ENCODE measurements around the gene C2orf92. TPM values are rescaled to one million over a fixed set of nuclear protein-coding genes. Genes with fewer than 3 reads are reported as not detected.
"Not testable (repeated sequence)": the region's sequence is repeated elsewhere in the genome, so short reads cannot be mapped to it uniquely, and the experiment has no call there.

Gene C2orf92
- total RNA-seq = 1 to 10 TPM; 3.0 to 3.1 TPM

DNA sequence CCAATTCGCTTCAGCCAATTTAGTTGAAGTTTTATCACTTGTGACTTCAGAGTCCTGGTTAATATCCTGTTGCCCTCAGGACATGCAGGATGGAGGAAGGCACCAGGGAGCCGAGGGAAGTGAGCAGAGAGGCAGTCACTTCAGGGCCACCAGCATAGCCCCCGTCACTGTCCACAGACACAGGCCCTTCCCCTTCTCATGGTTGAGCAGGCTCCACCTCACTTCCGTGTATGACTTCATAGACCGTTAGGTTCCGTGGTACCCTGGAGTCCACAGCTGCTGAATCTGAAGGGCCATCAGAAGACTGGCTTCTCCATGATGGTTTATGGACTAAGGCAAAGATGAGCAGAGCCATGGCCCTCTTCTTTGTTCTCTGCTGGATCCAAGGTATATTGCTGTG is at the start of gene C2orf92:
TSS of gene C2orf92 (plus strand) at position 266 of the 400 bp plus-strand sequence. CDS start at position 342, 76 bp downstream.
- H3K9me3 ChIP-seq = no peaks in the 10 kb centered on the region
- no peak within 1 kb of the TSS for H3K27ac ChIP-seq
- no peak within 1 kb of the TSS for H3K4me3 ChIP-seq
- H3K27me3 ChIP-seq = no peaks in the 10 kb centered on the region
- H3K36me3 ChIP-seq = no peaks in the 10 kb centered on the region
- peaks cover 0 to 7% of the 10 kb centered on the region in 2 donors for H3K4me1 ChIP-seq
- no peak for DNase-seq (ENCODE audit: low spot score)
- TF ChIP-seq, protein P1, sequence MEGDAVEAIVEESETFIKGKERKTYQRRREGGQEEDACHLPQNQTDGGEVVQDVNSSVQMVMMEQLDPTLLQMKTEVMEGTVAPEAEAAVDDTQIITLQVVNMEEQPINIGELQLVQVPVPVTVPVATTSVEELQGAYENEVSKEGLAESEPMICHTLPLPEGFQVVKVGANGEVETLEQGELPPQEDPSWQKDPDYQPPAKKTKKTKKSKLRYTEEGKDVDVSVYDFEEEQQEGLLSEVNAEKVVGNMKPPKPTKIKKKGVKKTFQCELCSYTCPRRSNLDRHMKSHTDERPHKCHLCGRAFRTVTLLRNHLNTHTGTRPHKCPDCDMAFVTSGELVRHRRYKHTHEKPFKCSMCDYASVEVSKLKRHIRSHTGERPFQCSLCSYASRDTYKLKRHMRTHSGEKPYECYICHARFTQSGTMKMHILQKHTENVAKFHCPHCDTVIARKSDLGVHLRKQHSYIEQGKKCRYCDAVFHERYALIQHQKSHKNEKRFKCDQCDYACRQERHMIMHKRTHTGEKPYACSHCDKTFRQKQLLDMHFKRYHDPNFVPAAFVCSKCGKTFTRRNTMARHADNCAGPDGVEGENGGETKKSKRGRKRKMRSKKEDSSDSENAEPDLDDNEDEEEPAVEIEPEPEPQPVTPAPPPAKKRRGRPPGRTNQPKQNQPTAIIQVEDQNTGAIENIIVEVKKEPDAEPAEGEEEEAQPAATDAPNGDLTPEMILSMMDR (IDR thresholded peaks at IDR 0.05) = no peak

DNA sequence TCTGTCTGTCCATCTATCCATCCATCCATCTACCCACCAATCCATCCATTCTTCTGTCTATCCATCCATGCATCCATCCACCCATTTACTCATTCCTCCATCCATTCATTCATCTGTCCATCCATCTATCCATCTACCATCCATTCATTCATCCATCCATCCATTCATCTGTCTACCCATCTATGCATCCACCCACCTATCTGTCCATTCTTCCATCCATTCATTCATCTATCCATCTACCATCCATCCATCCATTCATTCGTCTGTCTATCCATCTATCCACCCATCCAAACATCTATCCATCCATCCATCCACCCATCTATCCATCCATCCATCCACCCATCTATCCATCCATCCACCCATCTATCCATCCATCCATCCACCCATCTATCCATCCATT is 49.0 kb upstream of the C2orf92 start:
- not testable (repeated sequence) for H3K36me3 ChIP-seq; H3K27ac ChIP-seq; H3K27me3 ChIP-seq; H3K9me3 ChIP-seq; DNase-seq (ENCODE audit: low spot score); H3K4me3 ChIP-seq; H3K4me1 ChIP-seq

DNA sequence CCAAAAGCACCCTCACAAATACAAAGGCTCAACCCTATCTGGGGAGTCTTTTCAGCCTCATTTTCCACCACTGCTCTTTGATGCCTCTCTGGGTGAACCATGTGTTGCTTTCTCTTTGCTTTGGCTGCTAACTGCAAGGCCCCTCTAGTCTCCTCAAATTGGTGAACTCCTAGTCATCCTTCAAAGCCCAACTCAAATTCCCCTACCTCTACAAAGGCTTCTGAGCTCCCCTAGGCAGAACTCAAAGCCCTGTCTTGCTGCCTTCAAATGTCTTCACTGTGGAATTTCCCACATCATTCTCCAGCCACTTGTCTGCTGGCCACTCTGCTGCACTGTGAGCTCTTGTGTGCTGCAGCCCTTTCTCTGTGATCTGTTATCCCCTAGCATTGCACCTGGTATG is 46.5 kb upstream of the C2orf92 start:
- H3K4me3 ChIP-seq; H3K4me1 ChIP-seq; H3K27me3 ChIP-seq; H3K27ac ChIP-seq; DNase-seq (ENCODE audit: low spot score); H3K9me3 ChIP-seq; H3K36me3 ChIP-seq: not testable (repeated sequence)

DNA sequence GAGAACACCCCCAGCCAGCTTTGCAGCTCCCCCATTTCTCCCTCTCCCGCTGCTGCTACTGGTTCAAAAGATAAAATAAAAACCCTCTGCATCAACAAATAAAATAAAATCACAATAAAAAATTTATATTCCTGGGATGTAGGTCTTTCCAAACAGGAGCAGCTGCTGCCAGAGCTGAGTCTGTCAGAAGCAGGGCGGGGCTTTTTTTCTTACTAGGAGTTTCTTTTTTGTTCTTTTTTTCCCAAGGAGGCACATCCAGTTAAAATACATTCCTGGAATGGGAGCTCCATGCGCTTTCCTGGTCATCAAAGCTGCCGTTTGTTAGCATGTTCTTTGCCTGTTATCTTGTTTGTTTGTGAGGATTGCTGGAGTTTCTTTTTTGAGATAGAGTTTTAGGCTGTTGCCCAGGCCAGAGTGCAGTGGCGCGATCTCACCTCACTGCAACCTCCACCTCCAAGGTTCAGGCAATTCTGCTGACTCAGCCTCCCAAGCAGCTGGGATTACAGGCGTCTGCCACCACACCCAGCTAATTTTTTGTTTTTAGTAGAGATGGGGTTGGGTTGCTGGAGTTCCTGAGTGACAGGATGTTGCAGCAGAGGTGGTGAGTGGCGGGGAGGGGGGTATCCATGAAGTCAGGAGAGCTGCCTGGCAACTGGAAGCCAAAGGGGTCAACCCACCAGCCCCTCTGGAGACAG is 44.0 kb upstream of the C2orf92 start:
- H3K36me3 ChIP-seq, H3K4me3 ChIP-seq, H3K27ac ChIP-seq, H3K4me1 ChIP-seq, H3K9me3 ChIP-seq, H3K27me3 ChIP-seq: not testable (repeated sequence)
- peak; percentile 5 for DNase-seq (ENCODE audit: low spot score)

DNA sequence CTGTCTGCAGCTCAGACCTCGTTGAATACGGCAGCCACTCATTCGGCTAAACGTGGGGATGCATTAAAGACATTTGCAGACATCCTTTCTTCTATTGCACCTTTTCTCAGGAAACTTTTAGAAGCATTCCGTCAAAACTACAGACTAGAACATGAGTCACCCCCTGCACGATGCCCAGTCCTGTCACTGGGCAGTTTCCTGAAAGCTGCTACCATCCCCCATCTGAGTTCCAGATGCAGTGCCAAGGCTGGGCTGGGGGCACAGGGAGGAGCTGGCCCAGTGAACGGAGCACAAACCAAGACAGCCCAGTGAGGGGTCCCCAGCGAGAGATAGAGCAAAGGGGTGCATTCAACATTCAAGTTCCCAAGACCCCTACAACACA is 43.5 kb upstream of the C2orf92 start:
- not testable (repeated sequence) for H3K9me3 ChIP-seq, H3K36me3 ChIP-seq, H3K4me3 ChIP-seq, H3K4me1 ChIP-seq, H3K27ac ChIP-seq, H3K27me3 ChIP-seq
- DNase-seq (ENCODE audit: low spot score) = peak; percentile 18

DNA sequence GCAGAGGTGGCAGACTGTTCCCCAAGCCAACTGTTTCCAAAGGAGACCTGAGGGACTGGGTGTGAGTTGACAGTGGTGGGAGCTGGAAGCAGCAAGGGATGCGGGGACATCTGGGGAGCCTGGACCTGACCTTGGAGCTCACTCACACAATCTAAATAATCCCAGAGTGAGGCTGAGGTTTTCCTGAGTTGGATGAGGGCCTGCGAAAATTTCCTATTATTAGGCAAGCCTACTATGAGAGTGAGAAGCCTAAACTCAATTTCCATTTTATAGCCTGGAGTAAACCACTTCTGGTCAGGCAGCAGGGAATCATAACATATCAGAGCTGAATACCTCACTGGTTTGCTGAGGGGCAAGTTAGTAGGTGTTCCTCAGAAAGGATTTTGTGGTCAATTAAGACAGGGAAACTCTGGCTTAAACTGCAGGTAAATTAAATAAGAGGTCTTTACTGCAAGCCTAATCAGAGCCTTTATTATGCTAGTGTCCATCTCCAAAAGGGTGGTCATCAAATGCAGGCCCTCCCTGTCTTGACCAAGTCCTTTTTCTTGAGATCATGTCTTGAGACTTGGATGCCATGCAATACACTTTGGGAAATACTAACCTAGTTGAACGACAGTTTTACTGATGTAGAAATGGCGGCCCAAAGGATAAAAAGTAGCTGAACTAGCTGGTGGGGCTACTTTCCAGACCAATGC is 25.3 kb upstream of the C2orf92 start:
- peak overlapping the region in 1 of 2 donors; percentile 93 for H3K27ac ChIP-seq
- DNase-seq (ENCODE audit: low spot score) = no peak

DNA sequence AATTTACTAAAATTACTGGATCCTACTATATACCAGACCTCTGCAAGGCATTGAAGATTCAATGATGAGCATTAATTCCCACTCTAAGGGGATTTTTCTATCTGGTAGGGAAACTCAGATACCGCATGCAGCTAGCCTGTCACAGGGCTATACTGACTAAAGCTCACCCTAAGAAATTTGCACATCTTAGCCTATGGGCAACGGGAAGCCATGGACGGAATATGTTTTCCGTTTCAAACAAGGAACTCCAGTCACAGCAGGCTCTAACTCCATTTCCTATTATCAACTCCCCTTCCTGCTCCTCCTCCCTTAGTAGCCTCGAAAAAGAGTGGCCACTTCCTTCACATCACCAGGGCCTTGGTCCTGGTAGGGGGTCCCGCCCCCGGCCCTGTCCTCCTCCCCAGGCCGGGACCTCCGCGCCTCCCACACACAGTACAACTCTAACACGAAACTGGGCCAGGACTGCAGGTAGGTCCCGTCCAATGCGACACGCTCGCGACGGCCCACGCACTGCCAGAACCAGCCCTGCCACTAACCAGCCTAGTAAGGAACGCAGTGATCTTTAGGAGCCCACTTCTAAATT is 24.3 kb upstream of the C2orf92 start:
- DNase-seq (ENCODE audit: low spot score) = no peak
- Histone ChIP-seq H3K9me3 (no peaks in the 10 kb centered on the region), H3K4me1 (peaks cover 0 to 20% of the 10 kb centered on the region in 2 donors), H3K27me3 (no peaks in the 10 kb centered on the region), H3K4me3 (peak overlapping the region; percentile 90 to 91), H3K27ac (peak overlapping the region; percentile 93 to 94), H3K36me3 (peaks cover 30% of the 10 kb centered on the region)
- TF ChIP-seq, protein P1 (IDR thresholded peaks at IDR 0.05) = no peak

More for the DNA sequence above, 25.3 kb upstream of the C2orf92 start:
- Histone ChIP-seq H3K36me3 (peaks cover 22% of the 10 kb centered on the region), H3K9me3 (no peaks in the 10 kb centered on the region), H3K4me3 (no peak overlapping the region), H3K4me1 (peaks cover 0 to 20% of the 10 kb centered on the region in 2 donors), H3K27me3 (no peaks in the 10 kb centered on the region)
- TF ChIP-seq, protein P1 (IDR thresholded peaks at IDR 0.05) = no peak

All from right atrium auricular region (tissue), 2 donors.